Measurements from ENCODE around the gene CTCFL.

- no peak for TF ChIP-seq CHD1 (IDR thresholded peaks at IDR 0.05; ENCODE audit: low read depth, low read length)
- no peak for TF ChIP-seq ZNF274 (IDR thresholded peaks at IDR 0.05; ENCODE audit: borderline replicate concordance, extremely low read depth, low read length)
- no peak for TF ChIP-seq EZH2 (IDR thresholded peaks at IDR 0.05; ENCODE audit: low read depth, low read length, severe bottlenecking)
Observed at GRCh38 chr20:57557926-57558613, 33.1 kb upstream of the CTCFL start.

Measured in H1 (cell line).